Peyer's patch (tissue), 4 donors: ENCODE results near the gene LYPD6B.

ENCODE experiments used
- POLR2A ChIP-seq, 2 donors: fragments of 450-650 bp; IDR thresholded peaks; one replicate each; pipeline ENCODE4 v1.5.1; 2017; ENCODE audit warnings: antibody characterized with exemption in 2 of 2, mild to moderate bottlenecking in 2 of 2, moderate library complexity in 2 of 2
- TF ChIP-seq, protein P1 (sequence below), 6 experiments: fragments of 450-650 bp in 4 of 6; fragments of 200-600 bp in 2 of 6; sonication (generic) in 1 of 6; IDR thresholded peaks; one replicate each; pipeline ENCODE4 v1.5.1; 2017 to 2019; ENCODE audit warnings: antibody characterized with exemption in 6 of 6, mild to moderate bottlenecking in 3 of 6, moderate library complexity in 1 of 6

- TF ChIP-seq, protein P1, sequence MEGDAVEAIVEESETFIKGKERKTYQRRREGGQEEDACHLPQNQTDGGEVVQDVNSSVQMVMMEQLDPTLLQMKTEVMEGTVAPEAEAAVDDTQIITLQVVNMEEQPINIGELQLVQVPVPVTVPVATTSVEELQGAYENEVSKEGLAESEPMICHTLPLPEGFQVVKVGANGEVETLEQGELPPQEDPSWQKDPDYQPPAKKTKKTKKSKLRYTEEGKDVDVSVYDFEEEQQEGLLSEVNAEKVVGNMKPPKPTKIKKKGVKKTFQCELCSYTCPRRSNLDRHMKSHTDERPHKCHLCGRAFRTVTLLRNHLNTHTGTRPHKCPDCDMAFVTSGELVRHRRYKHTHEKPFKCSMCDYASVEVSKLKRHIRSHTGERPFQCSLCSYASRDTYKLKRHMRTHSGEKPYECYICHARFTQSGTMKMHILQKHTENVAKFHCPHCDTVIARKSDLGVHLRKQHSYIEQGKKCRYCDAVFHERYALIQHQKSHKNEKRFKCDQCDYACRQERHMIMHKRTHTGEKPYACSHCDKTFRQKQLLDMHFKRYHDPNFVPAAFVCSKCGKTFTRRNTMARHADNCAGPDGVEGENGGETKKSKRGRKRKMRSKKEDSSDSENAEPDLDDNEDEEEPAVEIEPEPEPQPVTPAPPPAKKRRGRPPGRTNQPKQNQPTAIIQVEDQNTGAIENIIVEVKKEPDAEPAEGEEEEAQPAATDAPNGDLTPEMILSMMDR (IDR thresholded peaks at IDR 0.05), result no peak
- TF ChIP-seq POLR2A (IDR thresholded peaks at IDR 0.05), result no peak
Observed at GRCh38 chr2:149020432-149020851, 18.1 kb upstream of the LYPD6B start.
